GM20000 (cell line): ENCODE measurements around the gene MICAL2.

Experiments used
- DNase-seq: peaks from one replicate; pipeline ENCODE4 v3.0.0; 2012; ENCODE audit warnings: low spot score
- CTCF ChIP-seq: IDR thresholded peaks from 2 replicates; pipeline ENCODE4 v1.5.1; 2012; ENCODE audit warnings: mild to moderate bottlenecking, control low read depth; ENCODE audit errors: extremely low read depth, missing control alignments

MICAL2 gene

GRCh38 chr11:12110201-12110713, at the start of gene MICAL2:
Gene MICAL2, plus strand, starts transcription at chr11:12110590. Its CDS starts 51,566 bp downstream, at chr11:12162156.
- peak; percentile 95 for DNase-seq
- TF ChIP-seq CTCF, result no peak

GRCh38 chr11:12061851-12062560, 48.4 kb upstream of the MICAL2 start:
- no peak for TF ChIP-seq CTCF
- no peak for DNase-seq

- TF ChIP-seq CTCF, result no peak
- DNase-seq, result no peak
Measured at GRCh38 chr11:12063251-12063650, 47.1 kb upstream of the MICAL2 start.

- DNase-seq, result no peak
- no peak for TF ChIP-seq CTCF
Measured at GRCh38 chr11:12064136-12064953, 46.0 kb upstream of the MICAL2 start.

GRCh38 chr11:12064954-12065280, 45.5 kb upstream of the MICAL2 start:
- no peak for TF ChIP-seq CTCF
- DNase-seq, result no peak

GRCh38 chr11:12066056-12066798, 44.2 kb upstream of the MICAL2 start:
- no peak for DNase-seq
- no peak for TF ChIP-seq CTCF
